Measurements from ENCODE around the gene MSRB3. TPM values are rescaled to one million over a fixed set of nuclear protein-coding genes. Genes with fewer than 3 reads are reported as not detected.

Gene MSRB3
- total and polyA plus RNA-seq, 2 experiments from 2014 or later = 0.95 to 1.7 TPM

DNA sequence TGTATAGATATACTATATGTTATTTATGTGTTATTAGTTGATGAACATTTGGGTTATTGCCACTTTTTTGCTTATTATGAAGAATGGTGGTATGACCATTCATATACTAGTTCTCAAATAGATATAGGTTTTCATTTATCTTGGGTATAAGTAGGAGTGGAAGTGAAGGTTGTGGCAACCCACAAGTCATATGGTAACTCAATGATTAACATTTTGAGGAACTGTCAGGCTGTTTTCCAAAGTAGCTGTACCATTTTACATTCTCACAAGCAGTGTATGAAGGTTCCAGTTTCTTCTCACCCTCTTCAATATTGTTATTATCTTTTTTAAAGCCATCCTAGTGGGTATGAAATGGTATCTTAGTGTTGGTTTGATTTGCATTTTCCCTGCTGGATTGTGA, 19.0 kb upstream of the MSRB3 start:
- no peak overlapping the region for H3K27ac ChIP-seq (ENCODE audit: low read depth)
- no peaks in the 10 kb centered on the region for H3K36me3 ChIP-seq (ENCODE audit: insufficient read depth)
- DNase-seq (ENCODE audit: low spot score) = no peak
- H3K79me2 ChIP-seq (replicated peaks; ENCODE audit: insufficient read depth) = no peaks in the 10 kb centered on the region
- H3K4me2 ChIP-seq = no peak overlapping the region
- Mint-ChIP-seq H3K36me3 (ENCODE audit: low read depth) (no peaks in the 10 kb centered on the region), H3K27ac (no peak overlapping the region), H3K9me3 (no peaks in the 10 kb centered on the region), H3K4me1 (peaks cover 3% of the 10 kb centered on the region; the same call in 2 of the 3 replicates), H3K4me3 (no peak overlapping the region), H3K27me3 (ENCODE audit: insufficient read depth, low read depth, poor library complexity) (no peaks in the 10 kb centered on the region)
- no peaks in the 10 kb centered on the region for H3K27me3 ChIP-seq (ENCODE audit: insufficient read depth)
- no peak overlapping the region for H2AFZ ChIP-seq
- no peaks in the 10 kb centered on the region for H4K20me1 ChIP-seq (replicated peaks; ENCODE audit: insufficient read depth)
- no peaks in the 10 kb centered on the region for H3K4me1 ChIP-seq (ENCODE audit: insufficient read depth)
- no peak overlapping the region for H3K4me3 ChIP-seq
- no peaks in the 10 kb centered on the region for H3F3A ChIP-seq (replicated peaks; ENCODE audit: low read depth)
- ATAC-seq = no peak
- H3K9me2 ChIP-seq (ENCODE audit: insufficient read depth) = no peaks in the 10 kb centered on the region
- no peak for TF ChIP-seq POLR2AphosphoS5 (IDR thresholded peaks at IDR 0.05; ENCODE audit: low read depth)
- TF ChIP-seq ZNF331 (CRISPR knock-in tag; IDR thresholded peaks at IDR 0.05; ENCODE audit: low read depth) = no peak
- no peak for TF ChIP-seq ETS1 (IDR thresholded peaks at IDR 0.05)
- no peak for TF ChIP-seq JUNB (IDR thresholded peaks at IDR 0.05; ENCODE audit: unreplicated experiment)
- TF ChIP-seq ZNF114 (CRISPR knock-in tag; IDR thresholded peaks at IDR 0.05) = no peak
- no peak for TF ChIP-seq EZH2 (IDR thresholded peaks at IDR 0.05; ENCODE audit: low read depth, unreplicated experiment)

DNA sequence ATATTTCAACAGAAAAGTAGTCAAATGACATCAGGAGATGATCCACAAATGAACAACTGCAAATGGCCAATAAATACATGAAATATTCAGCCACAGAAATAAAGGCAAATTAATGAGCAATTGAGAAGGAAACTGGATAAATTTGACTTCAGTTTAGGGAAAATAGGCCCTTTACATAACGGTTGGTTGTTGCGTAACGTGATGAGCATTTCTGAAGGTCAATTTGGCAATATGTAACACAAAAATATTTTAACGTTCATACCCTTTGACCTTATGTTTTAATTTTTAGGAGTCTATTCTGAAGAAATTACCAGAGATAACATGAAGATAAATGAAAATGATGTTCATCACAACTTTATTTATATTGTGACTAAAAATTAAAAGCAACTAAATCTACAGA, 14.7 kb upstream of the MSRB3 start:
- DNase-seq (ENCODE audit: low spot score) (no peak), ATAC-seq (no peak)
- H3K4me2 ChIP-seq = no peak overlapping the region
- no peaks in the 10 kb centered on the region for H3K27me3 ChIP-seq (ENCODE audit: insufficient read depth)
- no peaks in the 10 kb centered on the region for H3K9me2 ChIP-seq (ENCODE audit: insufficient read depth)
- H3K36me3 ChIP-seq (ENCODE audit: insufficient read depth) = no peaks in the 10 kb centered on the region
- no peak overlapping the region for H3K27ac ChIP-seq (ENCODE audit: low read depth)
- no peak overlapping the region for H3K4me3 ChIP-seq
- H3K9me3 Mint-ChIP-seq = no peaks in the 10 kb centered on the region
- no peak overlapping the region for H3K4me3 Mint-ChIP-seq
- H3F3A ChIP-seq (replicated peaks; ENCODE audit: low read depth) = no peaks in the 10 kb centered on the region
- no peaks in the 10 kb centered on the region for H4K20me1 ChIP-seq (replicated peaks; ENCODE audit: insufficient read depth)
- peaks cover 3% of the 10 kb centered on the region; the same call in 2 of the 3 replicates for H3K4me1 Mint-ChIP-seq
- H3K27me3 Mint-ChIP-seq (ENCODE audit: insufficient read depth, low read depth, poor library complexity) = no peaks in the 10 kb centered on the region
- H3K4me1 ChIP-seq (ENCODE audit: insufficient read depth) = no peaks in the 10 kb centered on the region
- H3K36me3 Mint-ChIP-seq (ENCODE audit: low read depth) = no peaks in the 10 kb centered on the region
- no peak overlapping the region for H3K27ac Mint-ChIP-seq
- TF ChIP-seq ZNF462 (CRISPR knock-in tag; IDR thresholded peaks at IDR 0.05) = no peak
- no peak for TF ChIP-seq ZNF114 (CRISPR knock-in tag; IDR thresholded peaks at IDR 0.05)
- TF ChIP-seq EZH2phosphoT487 (IDR thresholded peaks at IDR 0.05; ENCODE audit: unreplicated experiment) = no peak
- TF ChIP-seq, protein P1, sequence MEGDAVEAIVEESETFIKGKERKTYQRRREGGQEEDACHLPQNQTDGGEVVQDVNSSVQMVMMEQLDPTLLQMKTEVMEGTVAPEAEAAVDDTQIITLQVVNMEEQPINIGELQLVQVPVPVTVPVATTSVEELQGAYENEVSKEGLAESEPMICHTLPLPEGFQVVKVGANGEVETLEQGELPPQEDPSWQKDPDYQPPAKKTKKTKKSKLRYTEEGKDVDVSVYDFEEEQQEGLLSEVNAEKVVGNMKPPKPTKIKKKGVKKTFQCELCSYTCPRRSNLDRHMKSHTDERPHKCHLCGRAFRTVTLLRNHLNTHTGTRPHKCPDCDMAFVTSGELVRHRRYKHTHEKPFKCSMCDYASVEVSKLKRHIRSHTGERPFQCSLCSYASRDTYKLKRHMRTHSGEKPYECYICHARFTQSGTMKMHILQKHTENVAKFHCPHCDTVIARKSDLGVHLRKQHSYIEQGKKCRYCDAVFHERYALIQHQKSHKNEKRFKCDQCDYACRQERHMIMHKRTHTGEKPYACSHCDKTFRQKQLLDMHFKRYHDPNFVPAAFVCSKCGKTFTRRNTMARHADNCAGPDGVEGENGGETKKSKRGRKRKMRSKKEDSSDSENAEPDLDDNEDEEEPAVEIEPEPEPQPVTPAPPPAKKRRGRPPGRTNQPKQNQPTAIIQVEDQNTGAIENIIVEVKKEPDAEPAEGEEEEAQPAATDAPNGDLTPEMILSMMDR (conservative IDR thresholded peaks at IDR 0.05; ENCODE audit: low read depth in 2 of 2) = no peak
- TF ChIP-seq STAT1 (IDR thresholded peaks at IDR 0.05; ENCODE audit: unreplicated experiment) = no peak
- TF ChIP-seq CREB1 (CRISPR knock-in tag; IDR thresholded peaks at IDR 0.05; ENCODE audit: low read depth) = no peak
- no peak overlapping the region for H2AFZ ChIP-seq
- no peaks in the 10 kb centered on the region for H3K79me2 ChIP-seq (replicated peaks; ENCODE audit: insufficient read depth)
